Measurements from ENCODE around the gene GLI2.
A peak's percentile ranks its signal among the peaks of the same experiment; 100 is the strongest.

GLI2 gene

GRCh38 chr2:120735746-120736170 is at the start of gene GLI2:
TSS of gene GLI2 (plus strand) at chr2:120735868. CDS start at chr2:120797321, 61,453 bp downstream.
- no peaks in the 10 kb centered on the region for H3K36me3 ChIP-seq
- H3K9ac ChIP-seq = peak within 1 kb of the TSS; percentile 17 to 69 (median 52); a peak in 20 of 22 replicates
- H4K20me1 ChIP-seq = peaks cover 0 to 47% (median 26%) of the 10 kb centered on the region in 11 experiments; a peak in 17 of 22 replicates
- no peaks in the 10 kb centered on the region for H3K9me3 ChIP-seq (replicated peaks in 1 of 11)
- H3K4me2 ChIP-seq = peak within 1 kb of the TSS; percentile 92 to 100 (median 99)
- peak within 1 kb of the TSS; percentile 54 to 72 (median 64) for H3K4me3 ChIP-seq
- no peak for TF ChIP-seq Cebpa-rat (IDR thresholded peaks at IDR 0.05)
- no peak within 1 kb of the TSS for H3K27ac ChIP-seq
- H3K27me3 ChIP-seq = peaks cover 76 to 87% (median 85%) of the 10 kb centered on the region in 11 experiments
- H3K4me1 ChIP-seq = peaks cover 11 to 22% (median 18%) of the 10 kb centered on the region in 10 experiments; a peak in 19 of 20 replicates

- H3K36me3 ChIP-seq = no peaks in the 10 kb centered on the region
- no peaks in the 10 kb centered on the region for H3K27me3 ChIP-seq
- H3K4me2 ChIP-seq = no peak overlapping the region
- no peak overlapping the region for H3K9ac ChIP-seq
- H3K4me1 ChIP-seq = peaks cover 0 to 7% (median 0%) of the 10 kb centered on the region in 10 experiments; a peak in 1 of 20 replicates
- H3K9me3 ChIP-seq (replicated peaks in 1 of 11) = peaks cover 0 to 6% (median 0%) of the 10 kb centered on the region in 11 experiments; a peak in 1 of 22 replicates
- no peak for TF ChIP-seq Cebpa-rat (IDR thresholded peaks at IDR 0.05)
- H4K20me1 ChIP-seq = no peaks in the 10 kb centered on the region
- H3K27ac ChIP-seq = no peak overlapping the region
- no peak overlapping the region for H3K4me3 ChIP-seq
These were observed 49.7 kb upstream of the GLI2 start for GRCh38 chr2:120685974-120686297.

- no peak overlapping the region for H3K4me3 ChIP-seq
- H3K4me2 ChIP-seq = no peak overlapping the region
- H3K4me1 ChIP-seq = peaks cover 0 to 7% (median 0%) of the 10 kb centered on the region in 10 experiments; a peak in 1 of 20 replicates
- no peak overlapping the region for H3K9ac ChIP-seq
- H3K9me3 ChIP-seq (replicated peaks in 1 of 11) = peaks cover 0 to 6% (median 0%) of the 10 kb centered on the region in 11 experiments; a peak in 1 of 22 replicates
- no peaks in the 10 kb centered on the region for H3K36me3 ChIP-seq
- no peak overlapping the region for H3K27ac ChIP-seq
- no peaks in the 10 kb centered on the region for H4K20me1 ChIP-seq
- TF ChIP-seq Cebpa-rat (IDR thresholded peaks at IDR 0.05) = no peak
- no peaks in the 10 kb centered on the region for H3K27me3 ChIP-seq
These were observed 49.0 kb upstream of the GLI2 start for GRCh38 chr2:120686511-120687168.

- H3K36me3 ChIP-seq = no peaks in the 10 kb centered on the region
- no peak overlapping the region for H3K4me3 ChIP-seq
- H3K27ac ChIP-seq = no peak overlapping the region
- no peak for TF ChIP-seq Cebpa-rat (IDR thresholded peaks at IDR 0.05)
- no peak overlapping the region for H3K9ac ChIP-seq
- H3K4me1 ChIP-seq = peaks cover 0 to 7% (median 0%) of the 10 kb centered on the region in 10 experiments; a peak in 1 of 20 replicates
- no peaks in the 10 kb centered on the region for H4K20me1 ChIP-seq
- no peak overlapping the region for H3K4me2 ChIP-seq
- H3K27me3 ChIP-seq = no peaks in the 10 kb centered on the region
- peaks cover 0 to 6% (median 0%) of the 10 kb centered on the region in 11 experiments; a peak in 1 of 22 replicates for H3K9me3 ChIP-seq (replicated peaks in 1 of 11)
These were observed 48.5 kb upstream of the GLI2 start for GRCh38 chr2:120687210-120687609.

- H3K9ac ChIP-seq = no peak overlapping the region
These were observed 45.1 kb upstream of the GLI2 start for GRCh38 chr2:120690521-120690920.

GRCh38 chr2:120691410-120691809 is 44.3 kb upstream of the GLI2 start:
- no peak overlapping the region for H3K4me2 ChIP-seq
- peaks cover 0 to 16% (median 6%) of the 10 kb centered on the region in 11 experiments; a peak in 14 of 22 replicates for H3K27me3 ChIP-seq
- peaks cover 0 to 16% (median 0%) of the 10 kb centered on the region in 11 experiments; a peak in 1 of 22 replicates for H4K20me1 ChIP-seq
- H3K4me3 ChIP-seq = no peak overlapping the region
- peaks cover 0 to 6% (median 0%) of the 10 kb centered on the region in 11 experiments; a peak in 1 of 22 replicates for H3K9me3 ChIP-seq (replicated peaks in 1 of 11)
- no peak overlapping the region for H3K27ac ChIP-seq
- H3K4me1 ChIP-seq = peaks cover 0 to 7% (median 5%) of the 10 kb centered on the region in 10 experiments; a peak in 10 of 20 replicates
- no peak overlapping the region for H3K9ac ChIP-seq
- TF ChIP-seq Cebpa-rat (IDR thresholded peaks at IDR 0.05) = no peak
- no peaks in the 10 kb centered on the region for H3K36me3 ChIP-seq

More at GRCh38 chr2:120690521-120690920, 45.1 kb upstream of the GLI2 start:
- Histone ChIP-seq H3K9me3 (replicated peaks in 1 of 11) (peaks cover 0 to 6% (median 0%) of the 10 kb centered on the region in 11 experiments; a peak in 1 of 22 replicates), H3K4me3 (no peak overlapping the region), H3K27ac (no peak overlapping the region), H3K27me3 (peaks cover 0 to 7% (median 0%) of the 10 kb centered on the region in 11 experiments; a peak in 1 of 22 replicates), H3K4me1 (peaks cover 0 to 7% (median 0%) of the 10 kb centered on the region in 10 experiments; a peak in 2 of 20 replicates), H4K20me1 (peaks cover 0 to 9% (median 0%) of the 10 kb centered on the region in 11 experiments; a peak in 1 of 22 replicates), H3K4me2 (no peak overlapping the region), H3K36me3 (no peaks in the 10 kb centered on the region)
- no peak for TF ChIP-seq Cebpa-rat (IDR thresholded peaks at IDR 0.05)

- no peak for TF ChIP-seq Cebpa-rat (IDR thresholded peaks at IDR 0.05)
- H3K4me1 ChIP-seq = peaks cover 0 to 7% (median 5%) of the 10 kb centered on the region in 10 experiments; a peak in 10 of 20 replicates
- no peaks in the 10 kb centered on the region for H3K9me3 ChIP-seq (replicated peaks in 1 of 11)
- H3K4me3 ChIP-seq = no peak overlapping the region
- H3K27ac ChIP-seq = no peak overlapping the region
- H3K36me3 ChIP-seq = no peaks in the 10 kb centered on the region
- H3K9ac ChIP-seq = no peak overlapping the region
- H4K20me1 ChIP-seq = peaks cover 0 to 16% (median 0%) of the 10 kb centered on the region in 11 experiments; a peak in 1 of 22 replicates
- H3K27me3 ChIP-seq = peaks cover 0 to 17% (median 6%) of the 10 kb centered on the region in 11 experiments; a peak in 14 of 22 replicates
- H3K4me2 ChIP-seq = no peak overlapping the region
These were observed 43.0 kb upstream of the GLI2 start for GRCh38 chr2:120692691-120693090.

- H3K4me3 ChIP-seq = no peak overlapping the region
- no peak for TF ChIP-seq Cebpa-rat (IDR thresholded peaks at IDR 0.05)
- no peak overlapping the region for H3K9ac ChIP-seq
- peaks cover 0 to 7% (median 5%) of the 10 kb centered on the region in 10 experiments; a peak in 10 of 20 replicates for H3K4me1 ChIP-seq
- H4K20me1 ChIP-seq = peaks cover 0 to 16% (median 0%) of the 10 kb centered on the region in 11 experiments; a peak in 1 of 22 replicates
- no peaks in the 10 kb centered on the region for H3K9me3 ChIP-seq (replicated peaks in 1 of 11)
- no peak overlapping the region for H3K4me2 ChIP-seq
- H3K36me3 ChIP-seq = no peaks in the 10 kb centered on the region
- H3K27me3 ChIP-seq = peaks cover 0 to 17% (median 6%) of the 10 kb centered on the region in 11 experiments; a peak in 14 of 22 replicates
- H3K27ac ChIP-seq = no peak overlapping the region
These were observed 42.5 kb upstream of the GLI2 start for GRCh38 chr2:120693121-120693520.

- peaks cover 0 to 17% (median 6%) of the 10 kb centered on the region in 11 experiments; a peak in 14 of 22 replicates for H3K27me3 ChIP-seq
- no peak for TF ChIP-seq Cebpa-rat (IDR thresholded peaks at IDR 0.05)
- no peaks in the 10 kb centered on the region for H3K9me3 ChIP-seq (replicated peaks in 1 of 11)
- no peak overlapping the region for H3K4me3 ChIP-seq
- H3K27ac ChIP-seq = no peak overlapping the region
- H4K20me1 ChIP-seq = peaks cover 0 to 16% (median 0%) of the 10 kb centered on the region in 11 experiments; a peak in 1 of 22 replicates
- peaks cover 0 to 7% (median 5%) of the 10 kb centered on the region in 10 experiments; a peak in 10 of 20 replicates for H3K4me1 ChIP-seq
- no peak overlapping the region for H3K4me2 ChIP-seq
- H3K9ac ChIP-seq = no peak overlapping the region
- H3K36me3 ChIP-seq = no peaks in the 10 kb centered on the region
These were observed 41.6 kb upstream of the GLI2 start for GRCh38 chr2:120694034-120694433.
